Mucosa of rectum (tissue), 2 donors: Measurements from ENCODE around the gene SUCLG2.

Experiments used
- H3K27ac ChIP-seq, 2 donors: one replicate each; pipeline ENCODE4 v1.7.0; 2013; ENCODE audit warnings: inconsistent platforms in 2 of 2, low read depth in 2 of 2, low read length in 2 of 2
- H3K27me3 ChIP-seq, 2 donors: one replicate each; pipeline ENCODE4 v1.7.0; 2013; ENCODE audit warnings: low read length in 2 of 2; ENCODE audit not compliant: control insufficient read depth in 2 of 2, insufficient read depth in 2 of 2
- H3K36me3 ChIP-seq, 2 donors: one replicate each; pipeline ENCODE4 v1.7.0; 2013; ENCODE audit warnings: low read length in 2 of 2; ENCODE audit not compliant: control insufficient read depth in 2 of 2, insufficient read depth in 2 of 2
- H3K4me1 ChIP-seq, 2 donors: one replicate each; pipeline ENCODE4 v1.7.0; 2013; ENCODE audit warnings: low read length in 2 of 2, mild to moderate bottlenecking in 1 of 2; ENCODE audit not compliant: control insufficient read depth in 2 of 2, insufficient read depth in 2 of 2
- H3K4me3 ChIP-seq, 2 donors: one replicate each; pipeline ENCODE4 v1.7.0; 2013; ENCODE audit warnings: low read length in 2 of 2
- H3K9ac ChIP-seq, 2 donors: one replicate each; pipeline ENCODE4 v1.7.0; 2013; ENCODE audit warnings: low read length in 2 of 2, low read depth in 1 of 2, mild to moderate bottlenecking in 1 of 2
- H3K9me3 ChIP-seq, 2 donors: one replicate each; pipeline ENCODE4 v1.7.0; 2013; ENCODE audit warnings: low read length in 2 of 2; ENCODE audit not compliant: control insufficient read depth in 2 of 2
- donor health status: healthy.
- donor health status: Normal muscosa, but diverticular disease.

The SUCLG2 gene

DNA sequence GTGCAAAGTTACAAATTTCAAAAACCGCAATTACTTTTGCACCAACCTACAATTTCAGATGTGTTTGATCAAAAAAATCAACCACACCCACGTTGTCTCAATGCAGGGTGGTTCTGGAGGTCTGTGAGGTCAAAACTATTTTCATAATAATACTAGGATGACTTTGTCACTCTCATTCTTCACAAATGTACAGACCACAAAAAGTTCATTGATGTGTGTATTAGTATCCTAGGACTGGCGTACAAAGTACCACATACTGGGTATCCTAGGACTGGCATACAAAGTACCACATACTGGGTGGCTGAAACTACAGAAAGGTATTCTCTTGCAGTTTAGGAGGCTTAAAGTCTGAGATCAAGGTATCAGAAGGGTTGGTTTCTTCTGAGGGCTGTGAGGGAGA lies 13.0 kb downstream of the SUCLG2 start:
- peaks cover 0 to 3% of the 10 kb centered on the region in 2 donors for H3K4me1 ChIP-seq
- H3K9me3 ChIP-seq: no peaks in the 10 kb centered on the region
- H3K27me3 ChIP-seq: no peaks in the 10 kb centered on the region
- no peak overlapping the region for H3K9ac ChIP-seq
- no peaks in the 10 kb centered on the region for H3K36me3 ChIP-seq
- no peak overlapping the region for H3K4me3 ChIP-seq
- no peak overlapping the region for H3K27ac ChIP-seq

- H3K9ac ChIP-seq: no peak overlapping the region
- H3K4me3 ChIP-seq: no peak overlapping the region
These were observed 14.3 kb downstream of the SUCLG2 start for GRCh38 chr3:67640023-67640660.

GRCh38 chr3:67637255-67637900 lies 17.0 kb downstream of the SUCLG2 start:
- Histone ChIP-seq H3K27ac (no peak overlapping the region), H3K4me1 (no peaks in the 10 kb centered on the region), H3K36me3 (peaks cover 3 to 7% of the 10 kb centered on the region in 2 donors), H3K9me3 (no peaks in the 10 kb centered on the region), H3K27me3 (no peaks in the 10 kb centered on the region), H3K9ac (no peak overlapping the region), H3K4me3 (no peak overlapping the region)

More at GRCh38 chr3:67640023-67640660, 14.3 kb downstream of the SUCLG2 start:
- H3K27ac ChIP-seq: no peak overlapping the region
- H3K4me1 ChIP-seq: peaks cover 0 to 3% of the 10 kb centered on the region in 2 donors
- no peaks in the 10 kb centered on the region for H3K27me3 ChIP-seq
- peaks cover 3 to 4% of the 10 kb centered on the region in 2 donors for H3K36me3 ChIP-seq
- no peaks in the 10 kb centered on the region for H3K9me3 ChIP-seq

GRCh38 chr3:67635806-67636205 lies 18.6 kb downstream of the SUCLG2 start:
- Histone ChIP-seq H3K27ac (no peak overlapping the region), H3K27me3 (no peaks in the 10 kb centered on the region), H3K4me1 (no peaks in the 10 kb centered on the region), H3K9me3 (no peaks in the 10 kb centered on the region), H3K4me3 (no peak overlapping the region), H3K9ac (no peak overlapping the region), H3K36me3 (peaks cover 6 to 7% of the 10 kb centered on the region in 2 donors)

- Histone ChIP-seq H3K4me3 (no peak overlapping the region), H3K9me3 (no peaks in the 10 kb centered on the region), H3K36me3 (peaks cover 7% of the 10 kb centered on the region in 2 donors), H3K9ac (no peak overlapping the region), H3K27me3 (no peaks in the 10 kb centered on the region), H3K4me1 (no peaks in the 10 kb centered on the region), H3K27ac (no peak overlapping the region)
These were observed 19.2 kb downstream of the SUCLG2 start for GRCh38 chr3:67635257-67635656.

- Histone ChIP-seq H3K9ac (no peak overlapping the region), H3K4me3 (no peak overlapping the region), H3K4me1 (no peaks in the 10 kb centered on the region), H3K9me3 (no peaks in the 10 kb centered on the region), H3K27me3 (no peaks in the 10 kb centered on the region), H3K36me3 (peaks cover 4 to 7% of the 10 kb centered on the region in 2 donors), H3K27ac (no peak overlapping the region)
These were observed 23.6 kb downstream of the SUCLG2 start for GRCh38 chr3:67630666-67631362.

DNA sequence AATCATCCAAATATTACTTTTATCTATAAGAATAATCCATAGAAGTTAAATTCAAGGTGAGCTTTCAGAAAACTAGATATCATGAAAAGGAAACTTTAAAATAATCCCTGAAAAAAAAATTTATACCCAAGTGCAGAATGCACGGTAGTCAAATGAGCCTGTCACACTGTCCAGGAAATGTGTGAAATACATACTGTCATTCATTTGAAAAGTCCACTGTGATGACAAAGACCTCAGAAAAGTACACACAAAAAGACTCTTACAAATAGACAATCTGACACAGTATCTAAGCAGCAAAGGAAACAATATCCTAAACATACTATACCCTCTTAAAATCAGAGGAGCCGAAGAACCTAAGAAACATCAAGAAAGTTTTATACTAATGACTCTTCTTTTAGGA lies 29.7 kb downstream of the SUCLG2 start:
- Histone ChIP-seq H3K4me1 (no peaks in the 10 kb centered on the region), H3K9me3 (no peaks in the 10 kb centered on the region), H3K9ac (no peak overlapping the region), H3K27ac (no peak overlapping the region), H3K4me3 (no peak overlapping the region), H3K27me3 (no peaks in the 10 kb centered on the region), H3K36me3 (peaks cover 3 to 11% of the 10 kb centered on the region in 2 donors)

DNA sequence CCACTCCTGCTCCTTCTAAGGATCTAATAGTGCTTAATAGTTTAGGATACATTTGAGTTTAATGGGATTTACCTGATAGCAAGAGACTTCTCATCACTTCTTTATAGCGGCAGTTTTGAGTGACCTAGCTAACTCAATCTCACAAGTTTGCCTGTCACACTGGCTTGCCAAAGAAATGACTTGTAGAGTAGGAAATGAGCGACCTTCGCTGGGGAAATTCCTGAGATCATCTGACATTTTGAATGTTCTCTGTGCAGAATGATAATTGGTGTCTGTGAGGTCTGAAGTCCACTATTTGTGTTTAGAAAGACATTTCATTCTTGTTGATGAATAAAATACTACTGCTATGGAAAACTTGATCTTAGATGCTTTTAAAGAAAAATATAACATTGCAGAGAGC lies 30.3 kb downstream of the SUCLG2 start:
- Histone ChIP-seq H3K4me3 (no peak overlapping the region), H3K27ac (no peak overlapping the region), H3K4me1 (no peaks in the 10 kb centered on the region), H3K9me3 (no peaks in the 10 kb centered on the region), H3K9ac (no peak overlapping the region), H3K36me3 (peaks cover 3 to 11% of the 10 kb centered on the region in 2 donors), H3K27me3 (no peaks in the 10 kb centered on the region)

DNA sequence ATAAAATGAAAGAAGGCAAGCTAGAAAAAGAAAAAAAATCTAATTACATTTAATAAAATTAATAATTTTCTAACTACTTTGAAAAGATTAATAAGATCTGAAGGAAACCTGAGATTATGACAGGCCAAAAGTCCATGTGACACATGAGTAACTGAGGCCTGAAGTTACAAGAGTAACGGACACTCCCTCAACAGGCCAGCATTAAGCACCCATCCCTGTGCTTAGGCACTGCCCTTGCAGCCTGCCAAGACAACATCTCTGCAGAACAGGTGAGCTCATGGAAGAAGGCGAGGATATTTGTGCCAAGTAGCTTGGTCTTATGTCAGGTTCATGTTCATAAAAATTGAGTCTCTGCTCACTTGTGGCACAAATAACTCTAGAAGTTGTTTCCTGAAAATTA lies 31.8 kb downstream of the SUCLG2 start:
- Histone ChIP-seq H3K9ac (no peak overlapping the region), H3K27me3 (no peaks in the 10 kb centered on the region), H3K27ac (no peak overlapping the region), H3K4me1 (no peaks in the 10 kb centered on the region), H3K9me3 (no peaks in the 10 kb centered on the region), H3K4me3 (no peak overlapping the region), H3K36me3 (peaks cover 10 to 11% of the 10 kb centered on the region in 2 donors)

GRCh38 chr3:67620869-67621268 lies 33.5 kb downstream of the SUCLG2 start:
- no peaks in the 10 kb centered on the region for H3K9me3 ChIP-seq
- H3K27me3 ChIP-seq: no peaks in the 10 kb centered on the region
- H3K27ac ChIP-seq: no peak overlapping the region
- no peak overlapping the region for H3K4me3 ChIP-seq
- H3K4me1 ChIP-seq: no peaks in the 10 kb centered on the region
- peaks cover 10 to 16% of the 10 kb centered on the region in 2 donors for H3K36me3 ChIP-seq
- no peak overlapping the region for H3K9ac ChIP-seq
